OCI-M1 (cell line): ENCODE measurements around the gene YKT6.
"Not testable (repeated sequence)": the region's sequence is repeated elsewhere in the genome, so short reads cannot be mapped to it uniquely, and the experiment has no call there.

Experiments
- DNase-seq: peaks from one replicate; lab custom pipeline; 2025; lab: John Stamatoyannopoulos, UW

YKT6 gene

DNA sequence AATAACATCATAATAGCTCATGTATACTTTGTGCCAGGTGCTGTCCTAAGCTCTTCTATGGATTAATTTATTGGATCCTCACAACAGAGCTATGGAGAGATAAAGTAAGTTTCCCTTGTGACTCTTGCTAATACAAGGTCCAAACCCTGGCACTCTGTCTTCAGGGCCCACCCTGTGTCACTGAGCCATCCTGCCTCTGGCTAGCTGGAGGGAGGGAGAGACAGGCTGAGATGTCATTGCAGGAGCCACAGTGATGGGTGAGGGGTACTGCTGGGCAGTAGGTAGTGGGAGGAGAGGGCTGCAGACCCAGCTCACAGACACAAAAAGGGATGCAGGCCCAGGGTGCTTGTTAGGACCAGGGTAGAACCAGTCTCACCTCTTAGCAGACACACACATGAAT is 28.4 kb upstream of the YKT6 start:
- no peak for DNase-seq

DNA sequence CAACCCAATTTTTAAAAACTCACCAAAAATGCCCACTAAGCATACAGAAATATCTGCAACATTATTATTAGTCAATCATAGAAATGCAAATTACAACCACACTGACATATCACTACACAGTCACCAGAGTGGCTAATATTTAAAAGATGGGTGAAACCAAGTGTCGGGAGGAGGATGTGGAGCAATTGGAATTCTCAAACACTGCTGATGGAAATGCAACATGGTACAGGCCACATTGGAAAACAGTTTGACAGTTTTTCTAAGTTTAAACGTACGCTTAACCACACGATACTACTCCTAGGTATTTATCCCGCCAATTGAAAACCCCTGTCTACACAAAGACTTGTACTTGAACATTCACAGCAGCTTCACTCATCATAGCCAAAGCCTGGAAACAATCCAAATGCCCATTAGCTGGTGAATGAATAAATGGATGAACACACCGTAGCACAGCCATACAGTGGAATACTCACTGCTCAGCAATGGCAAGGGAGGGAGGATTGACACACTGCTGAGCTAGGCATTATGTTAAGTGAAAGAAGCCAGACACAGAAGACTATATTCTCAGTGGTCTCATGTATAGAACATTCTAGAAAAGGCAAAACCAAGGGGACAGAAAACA is 27.9 kb upstream of the YKT6 start:
- no peak for DNase-seq

DNA sequence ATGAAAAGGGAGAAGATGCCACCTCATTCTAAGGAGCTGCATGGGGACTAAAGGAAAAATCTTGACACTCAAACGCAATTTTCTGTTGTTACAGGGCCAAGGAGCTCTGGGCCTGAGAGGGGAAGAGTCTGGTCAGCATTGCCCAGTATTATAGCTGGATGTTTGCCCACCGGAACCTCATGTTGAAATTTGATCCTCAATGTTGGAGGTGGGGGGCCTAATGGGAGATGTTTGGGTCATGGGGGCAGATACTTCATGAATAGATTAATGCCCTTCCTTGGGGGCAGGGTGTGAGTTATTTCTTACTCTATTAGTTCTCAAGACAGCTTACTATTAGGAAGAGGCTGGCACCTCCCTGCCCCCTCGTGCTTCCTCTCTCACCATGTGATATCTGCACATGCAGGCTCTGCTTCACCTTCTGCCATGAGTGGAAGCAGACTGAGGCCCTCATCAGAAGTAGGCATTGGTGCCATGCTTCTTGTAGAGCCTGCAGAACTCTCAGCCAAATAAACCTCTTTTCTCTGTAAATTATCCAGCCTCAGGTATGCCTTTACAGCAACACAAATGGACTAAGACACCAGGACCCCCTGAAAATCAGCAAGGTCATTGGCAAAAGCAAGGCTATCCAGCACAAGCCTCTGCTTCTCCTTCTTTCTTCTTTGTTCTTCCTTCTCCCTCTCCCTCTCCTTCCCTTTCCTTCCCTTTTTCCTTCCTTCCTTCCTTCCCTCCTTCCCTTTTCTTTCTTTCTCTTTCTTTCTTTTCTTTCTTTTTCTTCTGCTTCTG is 26.7 kb upstream of the YKT6 start:
- DNase-seq: no peak

DNA sequence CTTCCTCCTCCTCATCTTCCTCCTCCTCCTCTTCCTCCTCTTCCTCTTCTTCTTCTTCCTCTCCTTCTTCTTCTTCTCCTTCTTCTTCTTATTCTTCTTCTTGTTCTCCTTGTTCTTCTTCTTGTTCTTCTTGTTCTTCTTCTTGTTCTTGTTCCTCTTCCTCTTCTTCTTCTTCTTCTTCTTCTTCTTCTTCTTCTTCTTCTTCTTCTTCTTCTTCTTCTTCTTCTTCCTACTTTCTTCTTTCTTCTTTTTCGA is 26.2 kb upstream of the YKT6 start:
- not testable (repeated sequence) for DNase-seq

DNA sequence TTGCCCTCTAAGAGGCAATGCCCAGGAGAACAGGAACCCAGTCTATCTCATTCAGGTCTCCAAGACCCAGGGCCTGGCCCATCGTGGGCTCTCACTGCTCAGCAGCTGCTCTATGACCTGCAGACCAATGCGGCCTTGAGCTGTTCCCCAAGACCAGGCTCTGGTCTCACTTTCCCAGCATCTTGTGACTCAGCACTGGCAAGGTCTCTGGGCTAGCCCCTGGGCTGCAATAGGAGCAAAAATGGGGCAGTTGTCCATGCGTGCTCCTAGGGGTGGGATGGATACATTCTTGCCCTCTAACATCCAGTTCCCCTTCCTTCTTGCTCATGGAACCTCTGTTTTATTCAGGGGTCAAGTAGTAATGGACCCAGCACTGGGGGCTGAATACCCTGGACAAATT is 25.0 kb upstream of the YKT6 start:
- DNase-seq: no peak

DNA sequence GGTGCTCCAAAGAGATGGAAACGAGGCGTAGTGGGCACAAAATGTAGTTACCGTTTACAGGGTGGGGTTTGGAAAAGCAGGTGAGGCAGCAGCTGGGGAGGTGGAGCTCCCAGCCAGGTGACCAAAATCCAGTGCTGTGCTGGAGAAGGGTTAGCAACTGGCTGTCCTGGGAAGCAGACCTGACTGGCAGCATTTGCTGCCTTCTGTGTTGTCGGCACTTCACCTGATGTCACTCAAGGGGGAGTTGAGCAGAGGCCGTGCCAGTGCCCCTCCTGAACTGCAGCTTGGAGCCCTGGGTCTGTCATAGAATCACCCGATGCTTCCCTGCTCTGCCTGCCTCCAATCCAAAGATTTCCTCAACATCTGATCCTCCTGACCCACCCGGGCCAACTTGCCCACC is 24.3 kb upstream of the YKT6 start:
- DNase-seq: no peak

DNA sequence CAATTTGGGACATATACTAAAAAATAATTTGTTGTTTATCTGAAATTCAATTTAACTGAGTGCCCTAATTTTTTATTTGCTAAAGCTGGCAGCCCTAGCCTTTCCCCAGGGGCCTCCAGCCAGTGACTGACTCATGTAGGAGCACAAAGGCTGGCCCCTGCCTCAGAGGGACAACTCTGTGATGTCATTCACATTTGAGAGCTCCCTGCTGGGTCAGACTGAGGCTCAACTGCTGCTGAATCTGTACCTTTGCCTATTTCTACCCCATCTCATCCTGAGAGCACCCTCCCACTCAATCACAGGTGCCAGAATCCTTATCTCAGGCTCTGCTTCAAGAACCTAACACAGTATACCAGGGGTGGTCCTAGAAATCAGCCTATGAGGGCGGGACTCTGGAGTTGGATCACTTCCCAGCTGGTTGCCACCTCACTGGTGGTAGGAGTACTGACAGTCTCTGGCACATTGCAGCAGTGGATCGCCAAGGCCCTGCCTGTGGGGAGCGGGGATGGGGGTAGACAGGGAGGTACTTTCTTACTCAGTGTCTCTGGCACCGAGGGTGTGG is 23.1 kb upstream of the YKT6 start:
- no peak for DNase-seq

DNA sequence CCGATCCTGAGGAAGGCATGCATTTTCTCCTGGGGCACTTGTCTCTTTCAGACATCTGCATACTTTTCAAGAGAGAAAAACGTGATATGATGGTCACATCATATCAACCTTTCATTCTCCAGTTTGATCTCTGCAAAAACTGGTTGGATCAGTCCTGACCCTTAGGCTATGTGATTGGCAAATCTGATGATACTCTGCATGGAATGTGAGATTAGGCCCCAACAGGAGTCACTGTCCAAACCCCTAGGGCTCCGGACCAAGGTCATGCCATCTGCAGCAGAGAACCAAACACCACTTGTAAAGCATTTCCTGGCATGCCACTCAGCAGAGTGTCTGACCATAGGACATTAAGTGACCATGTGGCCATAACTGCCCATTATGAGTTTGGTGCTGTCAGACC is 20.1 kb upstream of the YKT6 start:
- no peak for DNase-seq

DNA sequence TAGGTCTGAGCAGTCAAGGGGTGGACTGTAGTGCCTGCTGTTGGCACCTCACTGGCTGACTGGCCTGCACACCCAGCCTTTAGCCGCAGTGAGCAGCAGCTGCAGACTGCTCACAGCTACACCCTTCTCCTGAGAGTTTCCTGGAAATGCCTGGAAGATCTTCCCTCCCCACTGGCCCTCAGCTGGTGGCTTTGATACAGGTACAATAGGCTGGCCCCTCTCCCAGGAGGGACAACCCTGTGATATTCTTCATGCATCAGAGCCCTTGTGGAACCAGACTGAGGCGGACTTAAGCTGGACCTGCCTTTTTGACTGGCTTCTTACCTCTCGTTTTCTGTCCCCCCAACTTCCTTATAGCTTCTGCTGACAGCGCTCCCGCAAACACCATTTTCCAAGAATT is 18.0 kb upstream of the YKT6 start:
- no peak for DNase-seq

DNA sequence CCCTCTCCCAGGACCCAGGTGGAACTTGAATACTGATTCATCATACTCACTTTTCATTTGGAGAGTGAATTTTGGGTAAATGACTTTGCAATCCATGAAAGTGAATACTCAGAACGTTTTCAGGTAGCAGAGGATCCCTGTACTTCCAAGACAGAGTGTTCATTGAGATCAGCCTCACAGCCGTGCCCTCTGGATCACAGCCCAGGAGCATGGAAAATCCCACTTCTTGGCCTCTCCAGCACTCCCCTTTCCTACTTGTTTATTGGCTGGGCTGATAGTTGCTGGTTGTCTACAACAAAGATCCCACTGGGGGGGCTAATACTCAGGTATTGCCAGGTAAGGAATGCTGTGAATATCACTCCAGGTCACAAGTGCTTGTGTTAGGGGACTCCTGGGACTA is 17.4 kb upstream of the YKT6 start:
- DNase-seq: no peak

DNA sequence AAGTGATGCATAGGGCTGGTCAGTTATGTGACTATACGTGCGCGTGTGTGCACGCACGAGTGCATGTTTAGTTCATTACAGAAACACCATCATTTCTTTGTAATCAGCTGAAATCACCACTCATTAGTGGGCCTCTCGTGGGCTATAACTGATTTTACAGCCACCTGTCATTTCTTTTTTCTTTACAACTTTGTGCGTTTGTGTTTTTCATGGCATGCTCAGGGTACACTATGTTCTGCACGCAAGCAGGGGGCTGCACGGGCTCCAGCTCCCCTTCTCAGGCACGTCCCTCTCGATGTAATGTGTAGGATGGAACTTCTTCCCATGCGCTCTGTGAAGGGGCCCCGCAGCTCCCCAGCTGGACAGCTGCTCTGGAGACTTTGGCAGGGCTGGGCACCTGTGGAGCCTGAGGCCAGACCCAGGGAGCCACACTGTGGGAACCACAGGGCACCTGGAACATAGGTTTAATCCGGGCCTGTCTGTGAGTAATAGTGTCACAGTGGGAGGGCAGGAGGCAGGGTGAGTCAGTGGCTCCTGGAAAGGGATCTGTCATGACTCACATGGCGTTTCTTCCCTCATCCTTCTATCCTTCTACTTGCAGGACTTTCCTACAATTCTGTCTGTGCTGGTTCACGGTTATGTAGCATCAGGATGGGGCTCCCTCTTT is 16.4 kb upstream of the YKT6 start:
- DNase-seq: no peak

DNA sequence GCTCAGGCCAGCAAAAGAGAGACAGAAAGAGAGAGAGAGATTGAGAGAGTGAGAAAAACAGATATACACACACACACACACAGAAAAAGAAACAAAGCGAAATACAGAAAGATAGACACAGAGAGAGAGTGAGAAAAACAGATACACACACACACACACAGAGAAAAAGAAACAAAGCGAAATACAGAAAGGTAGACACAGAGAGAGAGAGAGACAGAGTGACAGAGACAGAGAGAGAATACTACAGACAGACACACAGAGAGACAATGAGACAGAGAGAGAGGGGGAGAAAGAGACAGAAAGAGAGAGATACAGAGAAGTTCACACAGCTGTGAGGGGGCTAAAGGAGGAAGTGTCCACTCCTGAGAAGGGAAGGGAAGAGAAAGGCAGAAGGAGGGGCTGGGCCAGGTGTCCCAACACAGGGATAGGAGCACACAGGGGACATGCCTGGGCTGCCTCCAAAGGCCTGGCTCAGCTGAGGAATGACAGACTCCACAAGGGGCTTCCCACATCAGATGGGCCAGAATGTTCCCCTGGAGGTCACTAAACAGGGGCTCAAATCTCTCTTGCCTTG is 15.8 kb upstream of the YKT6 start:
- no peak for DNase-seq

DNA sequence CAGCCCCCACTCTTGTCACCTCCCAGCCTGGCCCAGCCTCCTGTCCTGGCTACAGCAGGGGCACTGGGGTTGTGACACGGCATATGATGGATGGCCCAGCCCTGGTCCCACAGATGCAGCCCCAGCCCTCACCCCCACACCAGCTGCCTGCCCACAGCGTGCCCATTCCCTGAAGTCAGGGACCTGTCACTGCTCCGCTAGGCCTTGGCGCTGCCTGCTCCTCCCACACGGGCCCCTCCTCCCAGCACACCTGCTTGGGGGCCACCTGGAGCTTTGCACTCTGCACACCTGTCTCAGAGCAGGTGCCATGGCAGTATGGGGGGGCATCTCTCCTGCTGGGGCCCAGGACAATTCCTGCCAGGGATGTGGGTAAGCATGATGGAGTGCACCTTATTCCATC is 15.0 kb upstream of the YKT6 start:
- no peak for DNase-seq

DNA sequence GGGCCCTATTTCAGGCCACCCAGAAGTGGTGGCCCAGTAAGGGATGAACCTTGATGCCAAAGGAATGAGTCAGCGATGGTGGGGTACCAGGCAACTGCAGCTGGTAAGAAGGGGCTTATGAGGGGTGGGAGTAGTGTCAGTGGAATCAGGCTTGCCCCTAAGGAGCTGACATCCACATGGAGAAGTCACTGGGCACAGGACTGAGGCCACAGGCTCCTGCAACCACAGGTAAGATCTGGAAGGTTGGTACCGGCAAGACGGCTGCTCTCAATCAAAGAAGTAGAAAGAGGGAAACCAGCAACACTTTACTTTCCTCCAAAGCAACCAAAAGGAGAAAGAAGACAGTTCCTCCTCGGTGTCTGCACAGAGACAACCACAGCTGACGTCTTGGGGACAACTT is 14.0 kb upstream of the YKT6 start:
- DNase-seq: no peak

DNA sequence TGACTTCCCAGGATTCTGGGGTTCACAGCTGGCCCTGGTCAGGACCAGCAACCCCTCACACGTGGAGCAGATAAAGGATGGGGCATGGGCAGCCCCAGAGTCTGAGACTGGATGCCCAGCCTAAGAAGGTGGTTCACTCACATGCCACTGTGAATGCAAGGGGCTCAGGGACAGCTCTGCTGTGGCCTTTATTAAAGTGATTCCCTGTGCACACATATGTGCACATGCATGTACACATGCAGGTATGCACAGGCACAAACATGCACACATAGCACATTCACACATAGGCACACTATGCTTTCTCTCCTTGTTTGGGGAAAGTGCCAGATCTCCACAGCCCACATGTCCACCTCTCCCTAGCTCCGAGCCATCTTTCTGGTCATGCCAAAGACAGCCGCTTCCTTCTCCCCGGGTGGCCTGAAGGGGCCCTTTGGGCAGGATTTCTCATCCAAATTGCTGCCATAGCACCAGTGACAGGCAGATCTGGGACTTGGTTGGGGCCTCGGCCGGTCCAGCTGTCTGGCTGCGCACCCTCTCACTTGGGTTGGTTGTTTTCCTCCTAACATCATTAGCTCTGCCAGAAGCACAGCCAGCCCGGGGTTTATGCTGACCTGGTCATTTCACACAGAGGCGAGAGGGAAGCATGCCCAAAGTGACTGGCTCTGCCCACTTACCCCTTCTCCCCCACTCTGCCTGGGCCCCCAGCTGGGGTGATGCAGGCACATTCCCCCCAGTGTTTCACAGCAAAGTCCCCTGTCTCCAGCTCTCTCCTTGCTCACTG is 13.0 kb upstream of the YKT6 start:
- no peak for DNase-seq

DNA sequence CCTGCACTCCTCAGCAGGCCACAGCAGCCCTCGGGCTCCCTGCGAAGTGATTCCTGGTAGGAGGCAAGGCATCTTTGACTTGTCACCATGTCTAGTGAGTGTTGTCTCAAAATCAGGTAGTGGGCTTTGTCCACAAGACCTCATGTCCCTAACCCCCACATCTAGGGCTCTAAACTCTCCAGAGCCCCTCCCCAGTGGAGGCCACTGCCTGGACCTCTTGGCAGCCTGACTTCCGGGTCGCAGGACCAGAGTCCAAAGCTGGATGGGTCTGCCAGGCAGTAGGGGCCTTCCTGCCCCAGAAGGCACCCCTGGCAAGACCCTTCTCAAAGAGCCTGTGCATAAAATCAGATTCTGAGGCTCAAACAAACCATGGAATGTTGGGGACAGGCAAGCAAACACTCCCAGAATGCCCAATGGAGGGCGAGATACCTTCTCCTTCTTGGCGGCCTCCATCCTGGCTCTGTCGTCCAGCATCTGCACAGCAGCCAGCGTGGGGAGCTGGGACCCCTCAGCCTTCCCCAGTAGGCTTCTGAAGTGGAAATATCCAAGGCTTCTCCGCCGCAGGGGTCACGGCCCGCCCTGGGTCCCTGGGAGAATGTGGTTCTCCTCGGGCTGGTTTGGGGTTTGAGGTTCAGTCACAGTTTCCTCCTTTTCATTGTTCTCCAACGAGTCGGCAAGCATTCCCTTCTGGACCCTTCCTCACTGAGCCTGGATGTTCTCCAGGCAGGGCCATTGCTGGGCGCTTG is 12.1 kb upstream of the YKT6 start:
- no peak for DNase-seq

DNA sequence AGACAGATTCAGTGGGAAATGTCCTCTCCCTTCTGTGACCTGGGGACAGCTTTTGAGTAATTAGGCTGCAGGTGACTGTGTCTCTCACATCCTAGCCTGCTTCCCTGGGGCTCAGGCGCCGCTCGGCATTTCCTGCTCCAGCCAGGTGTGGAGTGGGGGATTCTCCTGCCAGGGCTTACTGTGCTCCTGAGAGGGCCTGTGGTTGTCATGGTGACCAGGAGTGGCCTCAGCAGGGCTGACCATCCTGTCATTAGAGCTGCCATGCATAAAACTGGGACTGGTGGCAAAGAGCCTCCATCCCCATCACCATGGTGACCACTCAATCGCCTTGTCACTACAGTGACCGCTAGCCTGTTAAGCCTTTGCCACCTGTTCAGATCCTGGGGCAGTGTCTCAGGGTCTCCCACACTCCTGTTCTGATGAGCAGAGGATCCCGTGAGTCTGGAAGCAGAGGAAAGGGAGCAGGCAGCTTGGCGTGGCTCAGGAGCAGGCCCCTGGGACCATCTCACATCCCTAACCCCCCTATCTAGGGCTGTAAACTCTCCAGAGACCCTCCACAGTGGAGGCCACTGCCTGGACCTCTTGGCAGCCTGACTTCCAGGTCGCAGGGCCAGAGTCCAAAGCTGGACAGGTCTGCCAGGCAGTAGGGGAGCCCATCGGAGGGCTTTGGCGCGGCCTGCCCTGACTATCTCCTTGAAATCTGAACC is 11.3 kb upstream of the YKT6 start, which contains the start of gene GCK:
Gene GCK (minus strand): TSS at position 154 of the 707 bp plus-strand sequence. CDS start 486 bp downstream, outside the sequence.
- DNase-seq: no peak

DNA sequence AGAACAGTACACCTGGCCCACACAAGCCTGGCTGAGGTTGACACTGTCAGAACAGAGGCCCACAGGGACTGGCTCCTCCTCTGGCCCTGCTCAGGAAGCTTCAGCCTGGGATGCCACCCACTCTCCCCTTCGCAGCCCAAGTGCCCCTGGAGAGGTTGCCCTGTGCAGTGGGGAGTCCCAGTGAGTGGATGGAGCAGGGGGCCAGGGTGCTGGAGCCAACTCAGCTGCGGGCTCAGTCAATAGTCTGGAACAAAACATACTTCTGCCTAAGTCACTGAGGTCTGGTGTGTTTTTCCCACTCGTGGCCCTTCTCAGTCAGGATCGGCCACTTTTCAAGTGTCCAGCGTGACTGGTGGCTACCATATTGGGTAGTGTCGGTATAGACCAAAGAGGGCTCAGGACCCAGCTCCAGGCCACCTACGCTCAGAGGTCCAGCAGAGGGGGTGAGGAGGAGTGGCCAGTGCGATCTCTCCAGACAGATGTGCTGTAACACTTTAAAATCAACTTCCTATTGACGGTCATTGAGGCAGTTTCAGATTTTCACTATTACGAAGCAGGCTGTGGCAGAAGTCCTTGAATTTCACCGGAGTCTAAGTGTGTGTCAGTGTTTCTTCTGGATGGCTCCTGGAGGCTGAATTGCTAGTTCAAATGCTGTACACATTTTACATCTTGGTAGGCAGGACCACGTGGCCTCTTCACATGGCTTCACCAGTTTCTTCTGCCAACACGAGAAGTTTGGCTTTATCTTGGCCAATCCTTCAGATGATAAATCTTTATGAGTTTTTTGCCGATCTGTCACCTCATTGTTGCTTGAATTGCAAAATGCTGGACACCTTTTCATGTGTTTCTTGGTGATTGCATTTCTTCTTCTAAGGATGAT is 10.5 kb upstream of the YKT6 start:
- DNase-seq: no peak

DNA sequence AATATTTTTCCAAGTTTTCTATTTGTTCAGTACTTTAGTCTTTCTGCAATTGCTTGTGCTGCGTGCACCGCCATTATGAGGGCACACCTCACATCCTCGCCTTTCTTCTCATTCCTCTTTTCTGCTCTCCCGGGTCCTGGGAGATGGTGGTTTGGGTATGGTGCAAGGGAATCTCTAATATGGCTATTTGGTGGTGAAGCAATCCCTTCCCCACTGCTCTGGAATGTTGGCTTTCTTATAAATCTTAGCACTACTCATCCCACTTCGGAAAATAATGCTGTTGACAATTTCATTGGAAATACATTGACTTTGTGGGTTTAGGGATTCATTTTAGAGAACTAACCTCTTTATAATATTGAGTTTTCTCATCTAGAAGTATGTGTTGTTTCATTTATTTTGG is 9.6 kb upstream of the YKT6 start:
- DNase-seq: no peak
